ENCODE results near the gene LAMB3.

DNA sequence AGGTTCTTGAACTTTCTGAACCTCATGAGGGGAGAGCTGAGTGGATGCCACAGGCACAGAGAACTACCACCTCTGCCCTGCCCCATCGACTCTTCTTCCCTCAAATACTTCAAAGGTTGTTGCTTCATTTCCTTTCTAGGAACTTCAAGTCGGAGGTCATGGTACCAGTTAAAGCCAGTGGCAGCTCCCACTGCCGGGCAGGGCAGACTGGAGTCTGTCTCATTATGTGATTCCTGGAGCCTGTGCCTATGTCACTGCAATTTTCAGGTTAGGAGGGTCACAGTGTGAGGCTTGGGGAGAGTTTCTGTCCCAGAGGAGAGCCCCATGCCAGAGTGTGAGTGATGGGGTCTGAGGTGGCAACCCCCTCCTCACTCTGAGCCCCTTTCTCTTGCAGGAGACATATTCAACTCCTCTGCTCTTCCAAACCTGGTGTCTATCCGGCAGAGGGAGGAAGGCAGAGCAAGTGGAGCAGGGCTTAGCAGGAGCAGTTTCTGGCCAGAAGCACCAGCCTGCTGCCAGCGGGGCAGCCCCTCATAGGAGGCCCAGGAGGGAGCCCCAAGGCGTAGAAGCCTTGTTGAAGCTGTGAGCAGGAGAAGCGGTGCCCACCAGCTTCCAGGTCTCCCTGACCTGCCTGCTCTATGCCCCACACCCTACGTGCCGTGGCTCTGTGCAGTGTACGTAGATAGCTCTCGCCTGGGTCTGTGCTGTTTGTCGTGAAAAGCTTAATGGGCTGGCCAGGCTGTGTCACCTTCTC, 39.4 kb downstream of the LAMB3 start:
- TF ChIP-seq, protein P1, sequence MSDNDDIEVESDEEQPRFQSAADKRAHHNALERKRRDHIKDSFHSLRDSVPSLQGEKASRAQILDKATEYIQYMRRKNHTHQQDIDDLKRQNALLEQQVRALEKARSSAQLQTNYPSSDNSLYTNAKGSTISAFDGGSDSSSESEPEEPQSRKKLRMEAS (IDR thresholded peaks at IDR 0.05), result no peak
- no peak for TF ChIP-seq EZH2phosphoT487 (IDR thresholded peaks at IDR 0.05; ENCODE audit: borderline replicate concordance)
